CD8-positive, alpha-beta memory T cell (primary cell): ENCODE measurements around the gene DLG3. TPM values are rescaled to one million over a fixed set of nuclear protein-coding genes. Genes with fewer than 3 reads are reported as not detected.

Experiments
- CTCF ChIA-PET: fragments of 350-600 bp; sonication (Branson Sonifier 250); formaldehyde crosslinking; loops from one replicate; lab custom pipeline; 2021; ENCODE audit warnings: antibody characterized with exemption; lab: Charles Lee
- POLR2A ChIA-PET: fragments of 350-600 bp; sonication (Branson Sonifier 250); formaldehyde crosslinking; loops from one replicate; lab custom pipeline; 2021; ENCODE audit warnings: antibody characterized with exemption; lab: Charles Lee
- DNase-seq, 5 donors: peaks; one replicate each; pipeline versions ENCODE4 v3.0.0 to v3.0.0-alpha.2; 2020 to 2022; ENCODE audit warnings: mixed read lengths in 1 of 5
- H3K27ac ChIP-seq: one replicate; pipeline ENCODE4 v1.7.0; 2013; ENCODE audit warnings: low read depth, mild to moderate bottlenecking, low read length, moderate library complexity
- H3K27me3 ChIP-seq: 2 replicates; pipeline ENCODE4 v1.7.0; 2013; ENCODE audit warnings: low read length, mild to moderate bottlenecking; ENCODE audit not compliant: insufficient read depth, poor library complexity, severe bottlenecking
- H3K36me3 ChIP-seq: 2 replicates; pipeline ENCODE4 v1.7.0; 2013; ENCODE audit warnings: mild to moderate bottlenecking, low read length, moderate library complexity; ENCODE audit not compliant: insufficient read depth
- H3K4me1 ChIP-seq: 2 replicates; pipeline ENCODE4 v1.7.0; 2013; ENCODE audit warnings: mild to moderate bottlenecking, low read length, moderate library complexity; ENCODE audit not compliant: insufficient read depth
- H3K4me3 ChIP-seq: 2 replicates; pipeline ENCODE4 v1.7.0; 2013; ENCODE audit warnings: mild to moderate bottlenecking, low read length
- H3K9me3 ChIP-seq: 2 replicates; pipeline ENCODE4 v1.7.0; 2013; ENCODE audit warnings: mild to moderate bottlenecking, low read length
- H3K27ac Mint-ChIP-seq, 8 donors: one replicate each; pipeline ENCODE4 v1.8.0; 2020 to 2021; ENCODE audit warnings: mixed read lengths in 8 of 8, mild to moderate bottlenecking in 6 of 8, inconsistent platforms in 3 of 8, moderate library complexity in 3 of 8
- H3K27me3 Mint-ChIP-seq, 2 donors: one replicate each; pipeline ENCODE4 v1.8.0; 2020 to 2021; ENCODE audit warnings: mixed read lengths in 2 of 2, mild to moderate bottlenecking in 1 of 2, moderate library complexity in 1 of 2
- H3K36me3 Mint-ChIP-seq, 3 donors: one replicate each; pipeline ENCODE4 v1.8.0; 2020 to 2021; ENCODE audit warnings: mixed read lengths in 3 of 3, inconsistent platforms in 1 of 3, mild to moderate bottlenecking in 1 of 3
- H3K4me1 Mint-ChIP-seq, 3 donors: one replicate each; pipeline ENCODE4 v1.8.0; 2020 to 2021; ENCODE audit warnings: mixed read lengths in 3 of 3, inconsistent platforms in 1 of 3, mild to moderate bottlenecking in 1 of 3
- H3K4me3 Mint-ChIP-seq, 7 donors: one replicate each; pipeline ENCODE4 v1.8.0; 2020 to 2021; ENCODE audit warnings: mixed read lengths in 7 of 7, mild to moderate bottlenecking in 6 of 7, moderate library complexity in 4 of 7, inconsistent platforms in 2 of 7
- H3K9me3 Mint-ChIP-seq, 5 donors: one replicate each; pipeline ENCODE4 v1.8.0; 2020 to 2022; ENCODE audit warnings: mixed read lengths in 5 of 5, mild to moderate bottlenecking in 3 of 5, moderate library complexity in 2 of 5, inconsistent platforms in 1 of 5
- polyA plus RNA-seq: library from polyadenylated mRNA; unstranded; fragments of 300-500 nt; fragmentation: Illumina TruSeq; gene quantifications from one replicate; pipeline ENCODE4 v1.2.3, GENCODE V29; 2021
- total RNA-seq, 2 experiments: library from RNA; stranded (reverse); gene quantifications; one replicate each; pipeline ENCODE4 v1.2.3, GENCODE V29; 2021

DLG3 gene
- total and polyA plus RNA-seq, 3 experiments from 2014 or later, result 13.5 to 30.4 (median 28.1) TPM

DNA sequence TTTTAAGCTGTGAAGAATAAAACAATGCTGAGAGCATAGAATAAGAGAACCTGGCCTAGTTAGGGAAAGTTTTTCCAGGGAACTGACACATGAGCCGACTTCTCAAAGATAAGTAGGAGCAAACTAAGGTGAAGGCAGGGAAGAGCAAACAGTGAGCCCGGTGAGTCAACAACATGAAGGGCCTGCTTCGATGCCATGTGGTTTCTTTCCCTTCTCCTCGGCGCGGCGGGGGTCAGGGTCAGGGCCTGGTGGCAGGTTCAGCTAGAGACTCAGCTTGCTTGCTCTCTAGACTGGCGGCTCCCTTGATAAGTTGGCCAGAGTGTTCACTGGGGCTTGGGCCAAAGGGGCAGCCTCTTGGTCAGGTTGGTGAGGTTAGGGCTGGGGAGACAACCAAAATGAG is 81.1 kb downstream of the DLG3 start:
- DNase-seq, result no peak
- Histone ChIP-seq H3K9me3 (no peaks in the 10 kb centered on the region), H3K36me3 (no peaks in the 10 kb centered on the region), H3K4me3 (no peak overlapping the region), H3K27me3 (no peaks in the 10 kb centered on the region), H3K4me1 (no peaks in the 10 kb centered on the region), H3K27ac (no peak overlapping the region)
- Mint-ChIP-seq H3K36me3 (peaks cover 0 to 4% (median 0%) of the 10 kb centered on the region in 3 donors), H3K9me3 (peaks cover 0 to 5% (median 0%) of the 10 kb centered on the region in 5 donors), H3K4me1 (no peaks in the 10 kb centered on the region), H3K27me3 (peaks cover 0 to 14% of the 10 kb centered on the region in 2 donors), H3K4me3 (no peak overlapping the region), H3K27ac (peak overlapping the region in 1 of 8 donors; percentile 63)
- ChIA-PET POLR2A (no interaction called here), CTCF (no interaction called here)

DNA sequence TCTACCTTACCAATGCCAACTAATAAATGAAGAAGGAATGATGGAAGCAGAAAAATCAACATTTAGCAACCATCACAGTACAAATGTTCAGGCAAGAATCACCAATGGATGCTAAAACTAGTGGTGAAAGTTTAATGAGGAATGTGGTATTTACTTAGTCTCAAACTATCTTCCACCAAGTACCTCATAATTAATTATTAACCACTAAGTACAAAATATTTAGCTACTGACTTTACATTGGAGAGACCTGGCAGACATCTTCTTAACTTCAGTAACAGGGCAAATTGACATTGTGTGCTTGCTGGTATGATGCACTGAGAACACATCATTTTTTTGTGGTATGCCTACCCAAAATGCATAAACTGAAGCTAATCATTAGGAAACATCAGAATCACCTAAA is 82.4 kb downstream of the DLG3 start:
- Histone ChIP-seq H3K4me1 (no peaks in the 10 kb centered on the region), H3K9me3 (no peaks in the 10 kb centered on the region), H3K36me3 (no peaks in the 10 kb centered on the region), H3K27me3 (peaks cover 3% of the 10 kb centered on the region), H3K27ac (no peak overlapping the region), H3K4me3 (no peak overlapping the region)
- CTCF ChIA-PET, result no interaction called here
- Mint-ChIP-seq H3K27ac (no peak overlapping the region), H3K36me3 (no peaks in the 10 kb centered on the region), H3K9me3 (peaks cover 0 to 2% (median 0%) of the 10 kb centered on the region in 5 donors), H3K4me3 (no peak overlapping the region), H3K27me3 (peaks cover 1 to 11% of the 10 kb centered on the region in 2 donors), H3K4me1 (no peaks in the 10 kb centered on the region)
- POLR2A ChIA-PET, result interaction anchor here (0.6 kb wide), 1 partner anchor 94 kb away, joined by 3 read pairs; no protein-coding TSS in a partner anchor
- no peak for DNase-seq

DNA sequence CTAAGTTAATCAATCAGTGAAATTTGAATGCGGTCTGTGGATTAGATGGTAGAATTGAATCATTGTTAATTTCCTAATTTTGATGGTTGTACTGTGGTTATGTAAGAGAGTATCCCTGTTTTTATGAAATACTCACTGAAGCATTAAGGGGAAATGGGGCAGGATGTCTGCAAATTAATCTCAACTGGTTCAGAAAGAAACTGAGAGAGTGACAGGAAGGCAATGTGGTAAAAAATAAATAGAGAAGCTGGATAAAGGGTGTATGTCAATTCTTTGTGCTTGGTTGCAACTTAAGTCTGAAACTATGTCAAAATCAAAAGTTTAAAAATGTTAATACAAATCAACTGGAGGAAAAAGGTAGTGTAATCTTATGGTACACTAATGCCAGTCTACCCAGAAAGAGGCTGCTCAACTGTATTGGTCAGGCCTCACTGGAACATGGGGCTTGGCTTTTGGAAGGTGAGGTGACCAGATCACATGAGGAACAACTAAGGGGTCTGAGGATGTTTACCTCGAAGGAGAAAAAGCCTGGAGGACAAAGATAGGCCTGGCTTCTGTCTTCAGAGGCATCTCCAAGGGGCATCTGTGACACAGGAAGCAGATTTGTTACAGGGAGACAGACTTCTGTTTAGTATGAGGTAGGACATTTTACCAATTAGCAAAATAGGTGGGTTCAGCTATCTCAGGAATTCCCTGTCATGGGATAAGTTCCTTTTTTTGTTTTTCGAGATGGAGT is 83.1 kb downstream of the DLG3 start:
- Mint-ChIP-seq H3K27ac (no peak overlapping the region), H3K27me3 (peaks cover 3 to 8% of the 10 kb centered on the region in 2 donors), H3K4me3 (peak overlapping the region in 1 of 7 donors; percentile 11), H3K4me1 (no peaks in the 10 kb centered on the region), H3K9me3 (peaks cover 0 to 2% (median 0%) of the 10 kb centered on the region in 5 donors), H3K36me3 (no peaks in the 10 kb centered on the region)
- CTCF ChIA-PET, result no interaction called here
- Histone ChIP-seq H3K36me3 (no peaks in the 10 kb centered on the region), H3K27ac (no peak overlapping the region), H3K4me3 (no peak overlapping the region), H3K9me3 (no peaks in the 10 kb centered on the region), H3K27me3 (peaks cover 3% of the 10 kb centered on the region), H3K4me1 (no peaks in the 10 kb centered on the region)
- POLR2A ChIA-PET, result no interaction called here
- no peak for DNase-seq

DNA sequence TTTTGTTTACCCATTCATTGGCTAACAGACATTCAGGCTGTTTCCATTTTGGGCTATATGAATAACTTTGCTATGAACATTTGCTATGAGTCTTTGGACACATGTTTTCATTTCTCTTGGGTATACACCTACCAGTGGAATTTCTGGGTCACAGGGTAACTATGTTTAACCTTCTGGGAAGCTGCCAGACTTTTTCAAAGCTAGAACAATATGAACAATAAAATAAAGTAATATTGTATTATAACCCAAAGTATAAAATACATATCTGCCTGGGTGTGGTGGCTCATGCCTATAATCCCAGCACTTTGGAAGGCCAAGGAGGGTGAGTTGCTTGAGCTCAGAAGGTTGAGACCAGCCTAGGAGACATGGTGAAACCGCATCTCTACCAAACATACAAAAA is 90.6 kb downstream of the DLG3 start:
- no peak overlapping the region for H3K27ac ChIP-seq
- H3K27me3 ChIP-seq, result peaks cover 3% of the 10 kb centered on the region
- Mint-ChIP-seq H3K4me1 (no peaks in the 10 kb centered on the region), H3K4me3 (no peak overlapping the region), H3K27ac (no peak overlapping the region), H3K36me3 (no peaks in the 10 kb centered on the region), H3K27me3 (peaks cover 0 to 19% of the 10 kb centered on the region in 2 donors), H3K9me3 (no peaks in the 10 kb centered on the region)
- no peak overlapping the region for H3K4me3 ChIP-seq
- POLR2A ChIA-PET, result no interaction called here
- CTCF ChIA-PET, result no interaction called here
- no peaks in the 10 kb centered on the region for H3K4me1 ChIP-seq
- DNase-seq, result no peak
- no peaks in the 10 kb centered on the region for H3K9me3 ChIP-seq
- no peaks in the 10 kb centered on the region for H3K36me3 ChIP-seq

DNA sequence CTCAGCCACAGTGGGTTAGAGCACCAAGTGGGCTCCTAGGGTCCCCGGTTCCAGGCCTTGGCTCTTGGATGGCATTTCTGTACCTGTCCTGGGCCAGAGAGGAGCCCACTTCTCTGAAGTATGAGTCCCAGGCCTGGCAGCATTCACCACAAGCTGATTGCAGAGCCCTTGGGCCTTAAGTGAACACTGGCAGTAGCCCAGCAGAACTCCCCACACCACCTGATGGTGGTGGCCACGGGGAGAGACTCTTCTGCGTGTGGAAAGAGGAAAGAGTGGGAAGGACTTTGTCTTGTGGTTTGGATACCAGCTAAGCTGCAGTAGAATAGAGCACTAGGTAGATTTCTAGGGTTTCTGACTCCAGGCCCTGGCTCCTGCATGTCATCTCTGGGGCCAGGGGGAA is 104.8 kb downstream of the DLG3 start:
- H3K9me3 ChIP-seq, result no peaks in the 10 kb centered on the region
- no peak overlapping the region for H3K4me3 Mint-ChIP-seq
- peaks cover 0 to 2% (median 0%) of the 10 kb centered on the region in 5 donors for H3K9me3 Mint-ChIP-seq
- H3K36me3 ChIP-seq, result no peaks in the 10 kb centered on the region
- POLR2A ChIA-PET, result no interaction called here
- H3K36me3 Mint-ChIP-seq, result no peaks in the 10 kb centered on the region
- no peaks in the 10 kb centered on the region for H3K4me1 Mint-ChIP-seq
- no peak for DNase-seq
- CTCF ChIA-PET, result no interaction called here
- H3K4me1 ChIP-seq, result no peaks in the 10 kb centered on the region
- H3K27ac Mint-ChIP-seq, result no peak overlapping the region
- H3K27me3 ChIP-seq, result no peaks in the 10 kb centered on the region
- H3K27ac ChIP-seq, result no peak overlapping the region
- H3K27me3 Mint-ChIP-seq, result peaks cover 0 to 2% of the 10 kb centered on the region in 2 donors
- H3K4me3 ChIP-seq, result no peak overlapping the region

DNA sequence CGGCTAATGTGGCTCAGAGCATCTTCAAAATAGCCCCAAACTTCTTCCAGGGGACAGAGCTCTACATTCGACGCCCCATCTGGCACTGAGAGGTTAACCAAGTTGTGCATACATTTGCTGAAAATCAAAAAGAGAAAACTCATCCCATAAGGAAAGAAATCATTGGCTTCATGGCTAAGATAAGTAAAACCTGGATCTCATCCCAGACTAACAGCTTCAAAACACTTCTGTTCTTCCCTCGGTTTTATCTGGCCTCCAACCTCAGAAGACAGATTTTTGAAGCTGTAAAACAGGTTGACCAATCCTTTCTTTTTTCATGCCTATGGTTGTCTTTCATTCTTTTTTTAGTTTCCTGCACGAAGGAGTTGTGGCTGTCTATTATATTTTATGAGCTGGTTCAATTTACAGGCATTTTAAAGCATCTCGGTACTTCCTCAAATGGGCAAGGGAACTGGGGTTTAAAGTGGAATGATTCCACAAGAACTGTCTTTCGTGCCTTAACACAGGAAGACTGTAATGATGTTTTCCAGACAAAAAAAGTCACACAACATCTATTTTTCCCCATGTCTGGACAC is 107.6 kb downstream of the DLG3 start:
- H3K27me3 Mint-ChIP-seq, result peaks cover 0 to under 1% of the 10 kb centered on the region in 2 donors
- no peak overlapping the region for H3K4me3 Mint-ChIP-seq
- Histone ChIP-seq H3K4me3 (no peak overlapping the region), H3K4me1 (no peaks in the 10 kb centered on the region), H3K9me3 (no peaks in the 10 kb centered on the region), H3K27me3 (no peaks in the 10 kb centered on the region), H3K27ac (no peak overlapping the region), H3K36me3 (no peaks in the 10 kb centered on the region)
- no peak overlapping the region for H3K27ac Mint-ChIP-seq
- POLR2A ChIA-PET, result no interaction called here
- DNase-seq, result no peak
- CTCF ChIA-PET, result no interaction called here
- no peaks in the 10 kb centered on the region for H3K9me3 Mint-ChIP-seq
- H3K36me3 Mint-ChIP-seq, result no peaks in the 10 kb centered on the region
- H3K4me1 Mint-ChIP-seq, result no peaks in the 10 kb centered on the region

DNA sequence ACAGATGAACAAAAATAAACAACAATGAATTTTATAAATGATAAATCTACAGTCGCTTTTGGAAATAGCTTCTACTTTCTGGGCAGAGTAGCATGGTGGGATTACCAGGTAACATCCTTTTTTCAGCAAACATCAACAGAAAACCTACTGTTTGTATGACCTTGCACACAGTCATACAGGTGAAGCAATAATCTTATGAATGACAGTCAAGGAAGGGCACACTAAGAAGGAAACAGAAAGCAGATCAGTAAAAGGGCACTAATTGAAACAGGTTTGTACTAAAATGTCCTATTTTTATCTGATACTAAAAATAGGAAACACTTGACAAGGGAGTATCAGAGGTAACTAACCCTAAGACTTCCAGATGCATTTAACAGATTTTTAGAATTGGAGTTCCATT is 108.9 kb downstream of the DLG3 start:
- Mint-ChIP-seq H3K4me3 (no peak overlapping the region), H3K9me3 (no peaks in the 10 kb centered on the region), H3K27ac (no peak overlapping the region), H3K4me1 (no peaks in the 10 kb centered on the region), H3K36me3 (no peaks in the 10 kb centered on the region), H3K27me3 (no peaks in the 10 kb centered on the region)
- CTCF ChIA-PET, result no interaction called here
- POLR2A ChIA-PET, result no interaction called here
- H3K27ac ChIP-seq, result no peak overlapping the region
- no peak for DNase-seq
- no peak overlapping the region for H3K4me3 ChIP-seq
- H3K9me3 ChIP-seq, result no peaks in the 10 kb centered on the region
- H3K4me1 ChIP-seq, result no peaks in the 10 kb centered on the region
- no peaks in the 10 kb centered on the region for H3K36me3 ChIP-seq
- H3K27me3 ChIP-seq, result no peaks in the 10 kb centered on the region

DNA sequence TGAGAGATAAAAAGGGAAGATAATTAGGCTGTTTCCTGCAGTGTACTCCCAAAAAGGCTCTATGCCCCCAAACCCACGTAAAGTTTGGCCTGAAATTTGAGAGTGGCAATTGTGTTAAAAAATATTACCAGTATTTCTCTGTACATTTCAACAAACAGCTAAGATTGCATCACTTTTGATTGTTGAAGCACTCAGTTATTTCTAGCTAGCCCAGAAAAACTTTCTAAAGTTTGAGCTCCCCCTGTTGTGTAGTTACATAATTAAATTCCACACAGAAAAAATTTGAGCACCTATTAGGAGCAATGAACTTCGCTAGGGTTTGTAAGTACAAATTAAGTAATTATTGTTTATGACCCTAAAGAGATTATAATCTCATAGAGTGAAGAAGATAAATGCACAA is 109.4 kb downstream of the DLG3 start:
- Histone ChIP-seq H3K27me3 (no peaks in the 10 kb centered on the region), H3K4me1 (no peaks in the 10 kb centered on the region), H3K36me3 (no peaks in the 10 kb centered on the region), H3K4me3 (no peak overlapping the region), H3K27ac (no peak overlapping the region), H3K9me3 (no peaks in the 10 kb centered on the region)
- ChIA-PET POLR2A (no interaction called here), CTCF (no interaction called here)
- H3K4me1 Mint-ChIP-seq, result no peaks in the 10 kb centered on the region
- no peaks in the 10 kb centered on the region for H3K36me3 Mint-ChIP-seq
- H3K27me3 Mint-ChIP-seq, result no peaks in the 10 kb centered on the region
- no peak overlapping the region for H3K4me3 Mint-ChIP-seq
- no peak overlapping the region for H3K27ac Mint-ChIP-seq
- no peaks in the 10 kb centered on the region for H3K9me3 Mint-ChIP-seq
- DNase-seq, result no peak
